Activated B cell treated with CpG ODN at 0.5 μM for 24 hours (primary cell): ENCODE measurements around the gene CTU2. TPM values are rescaled to one million over a fixed set of nuclear protein-coding genes. Genes with fewer than 3 reads are reported as not detected.

Experiments used
- ATAC-seq: fragments of 200-7000 bp; cut with Tn5 transposase; one replicate; pipeline ENCODE4 v1.10.0; 2021; ENCODE audit warnings: low read depth, mild to moderate bottlenecking, moderate library complexity
- CTCF ChIA-PET: fragments of 350-600 bp; sonication (Branson Sonifier 250); formaldehyde crosslinking; loops from one replicate; lab custom pipeline; 2021; ENCODE audit warnings: antibody characterized with exemption; lab: Charles Lee
- POLR2A ChIA-PET: fragments of 350-600 bp; sonication (Branson Sonifier 250); formaldehyde crosslinking; loops from one replicate; lab custom pipeline; 2021; ENCODE audit warnings: antibody characterized with exemption; lab: Charles Lee
- DNase-seq: peaks from one replicate; pipeline ENCODE4 v3.0.0; 2022
- H3K27ac Mint-ChIP-seq: one replicate; pipeline ENCODE4 v1.8.0; 2020; ENCODE audit warnings: mixed read lengths
- H3K27me3 Mint-ChIP-seq: one replicate; pipeline ENCODE4 v1.8.0; 2021; ENCODE audit warnings: mixed read lengths
- H3K36me3 Mint-ChIP-seq: one replicate; pipeline ENCODE4 v1.8.0; 2021; ENCODE audit warnings: low read depth, mixed read lengths
- H3K4me1 Mint-ChIP-seq: one replicate; pipeline ENCODE4 v1.8.0; 2021; ENCODE audit warnings: mixed read lengths
- H3K4me3 Mint-ChIP-seq: one replicate; pipeline ENCODE4 v1.8.0; 2020; ENCODE audit warnings: mild to moderate bottlenecking, mixed read lengths
- H3K9me3 Mint-ChIP-seq: one replicate; pipeline ENCODE4 v1.8.0; 2020; ENCODE audit warnings: mixed read lengths
- intact Hi-C: fragments of 100-400 bp; cut with micrococcal nuclease; formaldehyde crosslinking; loops from one replicate; pipeline ENCODE4 v1.15.1; 2024
- total RNA-seq: library from RNA; stranded (reverse); gene quantifications from 2 replicates; pipeline ENCODE4 v1.2.3, GENCODE V29; 2022
- TF ChIP-seq, protein P1 (sequence below): fragments of 200-600 bp; IDR thresholded peaks from one replicate; pipeline ENCODE4 v1.8.0; 2022; ENCODE audit warnings: antibody characterized with exemption, mild to moderate bottlenecking

CTU2 gene
- total RNA-seq, 1 donor from 2014 or later, result 36.7 TPM

DNA sequence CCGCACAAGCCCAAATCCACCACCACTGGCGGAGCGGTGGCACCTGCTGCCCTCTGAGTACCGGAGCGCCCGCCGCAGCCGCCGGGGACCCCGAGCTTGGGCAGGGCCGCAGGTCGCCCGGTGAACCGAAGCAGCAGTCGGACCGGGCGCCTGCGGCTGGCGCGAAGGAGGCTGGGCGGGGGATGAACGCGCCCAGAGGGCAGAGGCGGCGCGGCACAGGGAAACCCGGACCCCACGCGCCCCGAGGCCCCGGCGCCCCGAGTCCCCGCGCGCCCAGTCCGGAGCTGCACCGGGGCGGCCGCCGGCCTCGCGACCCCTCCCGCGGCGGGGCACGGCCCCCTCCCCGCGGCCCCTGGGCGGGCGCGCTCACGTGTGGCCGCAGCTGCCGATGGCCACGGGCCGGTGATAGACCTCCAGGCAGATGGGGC, 488 bp upstream of the CTU2 start:
- intact Hi-C loops, result loop anchor here (1.0 kb wide), 5 partner anchors 20 to 136 kb away; partner anchors contain the start of genes CYBA, SNAI3 and ZC3H18
- ChIA-PET CTCF (no interaction called here), POLR2A (interaction anchor here (0.8 to 2.6 kb wide), 7 partner anchors 24 to 136 kb away, joined by 3 to 10 read pairs (median 5); partner anchors contain the start of genes APRT, MVD and ZC3H18)
- peak; percentile 2 for ATAC-seq
- TF ChIP-seq, protein P1, sequence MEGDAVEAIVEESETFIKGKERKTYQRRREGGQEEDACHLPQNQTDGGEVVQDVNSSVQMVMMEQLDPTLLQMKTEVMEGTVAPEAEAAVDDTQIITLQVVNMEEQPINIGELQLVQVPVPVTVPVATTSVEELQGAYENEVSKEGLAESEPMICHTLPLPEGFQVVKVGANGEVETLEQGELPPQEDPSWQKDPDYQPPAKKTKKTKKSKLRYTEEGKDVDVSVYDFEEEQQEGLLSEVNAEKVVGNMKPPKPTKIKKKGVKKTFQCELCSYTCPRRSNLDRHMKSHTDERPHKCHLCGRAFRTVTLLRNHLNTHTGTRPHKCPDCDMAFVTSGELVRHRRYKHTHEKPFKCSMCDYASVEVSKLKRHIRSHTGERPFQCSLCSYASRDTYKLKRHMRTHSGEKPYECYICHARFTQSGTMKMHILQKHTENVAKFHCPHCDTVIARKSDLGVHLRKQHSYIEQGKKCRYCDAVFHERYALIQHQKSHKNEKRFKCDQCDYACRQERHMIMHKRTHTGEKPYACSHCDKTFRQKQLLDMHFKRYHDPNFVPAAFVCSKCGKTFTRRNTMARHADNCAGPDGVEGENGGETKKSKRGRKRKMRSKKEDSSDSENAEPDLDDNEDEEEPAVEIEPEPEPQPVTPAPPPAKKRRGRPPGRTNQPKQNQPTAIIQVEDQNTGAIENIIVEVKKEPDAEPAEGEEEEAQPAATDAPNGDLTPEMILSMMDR, result no peak
- Mint-ChIP-seq H3K36me3 (peaks cover 4% of the 10 kb centered on the region), H3K4me1 (peaks cover 57% of the 10 kb centered on the region), H3K27me3 (no peaks in the 10 kb centered on the region), H3K4me3 (peak overlapping the region; percentile 87), H3K9me3 (no peaks in the 10 kb centered on the region), H3K27ac (peak overlapping the region; percentile 85)
- no peak for DNase-seq

DNA sequence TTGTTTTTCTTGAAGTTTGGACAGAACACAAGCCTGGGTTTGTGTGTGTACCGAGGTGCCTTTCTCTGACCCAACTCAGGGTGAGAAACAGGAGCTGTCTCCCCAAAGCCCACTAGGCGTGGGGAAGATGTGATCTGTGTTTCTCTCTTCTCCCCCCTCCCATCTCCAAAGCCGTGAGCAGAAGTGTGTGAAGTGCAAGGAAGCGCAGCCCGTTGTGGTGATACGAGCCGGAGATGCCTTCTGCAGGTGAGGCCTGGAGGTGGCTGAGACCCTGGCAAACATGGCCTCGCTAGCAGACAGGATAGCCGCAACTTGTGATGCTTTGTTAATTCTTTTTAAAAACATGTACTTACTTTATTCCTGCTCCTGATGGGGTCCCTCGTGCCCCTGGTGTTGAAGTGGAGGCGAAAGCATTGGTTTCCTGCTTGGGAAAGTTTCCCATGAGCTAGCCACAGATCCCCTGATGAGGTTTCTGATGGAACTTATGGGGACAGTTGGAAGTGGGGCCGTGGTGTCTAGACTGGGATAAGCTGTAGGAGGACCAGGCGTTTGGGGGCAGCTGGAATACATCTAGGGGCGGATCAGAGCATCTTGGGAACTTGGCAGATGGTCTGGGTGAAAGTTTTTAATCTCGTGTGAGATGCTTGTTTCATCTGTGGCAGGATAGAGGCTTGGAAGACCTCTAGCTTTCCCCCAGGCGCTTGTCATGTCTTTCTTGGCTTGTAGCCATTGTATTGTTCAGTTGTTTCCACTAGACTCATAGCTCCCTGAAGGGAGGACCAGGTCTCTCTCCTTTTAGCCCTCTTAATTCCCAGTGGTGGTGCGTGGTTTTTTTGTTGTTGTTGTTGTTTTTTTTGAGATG, 893 bp downstream of the CTU2 start:
- intact Hi-C loops, result loop anchor here (1.0 kb wide), 5 partner anchors 21 to 137 kb away; partner anchors contain the start of genes CYBA, SNAI3 and ZC3H18
- Mint-ChIP-seq H3K4me1 (peaks cover 43% of the 10 kb centered on the region), H3K36me3 (peaks cover 4% of the 10 kb centered on the region), H3K27me3 (no peaks in the 10 kb centered on the region), H3K4me3 (peak overlapping the region; percentile 84), H3K9me3 (no peaks in the 10 kb centered on the region), H3K27ac (peak overlapping the region; percentile 62)
- no peak for ATAC-seq
- POLR2A ChIA-PET, result interaction anchor here (0.6 to 2.6 kb wide), 5 partner anchors 24 to 271 kb away, joined by 3 to 10 read pairs (median 5); partner anchors contain the start of genes GALNS, MVD and TRAPPC2L
- CTCF ChIA-PET, result interaction anchor here (0.5 to 0.8 kb wide), 3 partner anchors 30 to 777 kb away, joined by 3 read pairs; no protein-coding TSS in a partner anchor
- TF ChIP-seq, protein P1, result no peak
- DNase-seq, result no peak

GRCh38 chr16:88710556-88710955, 4.3 kb downstream of the CTU2 start:
- DNase-seq (no peak), ATAC-seq (no peak)
- no peaks in the 10 kb centered on the region for H3K27me3 Mint-ChIP-seq
- TF ChIP-seq, protein P1, result no peak
- H3K4me1 Mint-ChIP-seq, result peaks cover 9% of the 10 kb centered on the region
- no peak overlapping the region for H3K4me3 Mint-ChIP-seq
- H3K9me3 Mint-ChIP-seq, result no peaks in the 10 kb centered on the region
- CTCF ChIA-PET, result no interaction called here
- POLR2A ChIA-PET, result interaction anchor here (0.6 kb wide), 1 partner anchor 92 kb away, joined by 3 read pairs; no protein-coding TSS in a partner anchor
- intact Hi-C loops, result no loop called here
- peaks cover 15% of the 10 kb centered on the region for H3K36me3 Mint-ChIP-seq
- H3K27ac Mint-ChIP-seq, result no peak overlapping the region

GRCh38 chr16:88711750-88712340, 5.5 kb downstream of the CTU2 start:
- CTCF ChIA-PET, result no interaction called here
- TF ChIP-seq, protein P1, result no peak
- H3K9me3 Mint-ChIP-seq, result no peaks in the 10 kb centered on the region
- H3K4me3 Mint-ChIP-seq, result no peak overlapping the region
- no peak for DNase-seq
- no peak overlapping the region for H3K27ac Mint-ChIP-seq
- peaks cover 7% of the 10 kb centered on the region for H3K4me1 Mint-ChIP-seq
- POLR2A ChIA-PET, result no interaction called here
- no peak for ATAC-seq
- H3K27me3 Mint-ChIP-seq, result no peaks in the 10 kb centered on the region
- H3K36me3 Mint-ChIP-seq, result peaks cover 22% of the 10 kb centered on the region
- intact Hi-C loops, result no loop called here
